GM12892 (cell line): ENCODE measurements around the gene PCNX1.

Experiments
- POLR2A ChIP-seq: IDR thresholded peaks from 2 replicates; pipeline ENCODE4 v1.6.1; 2011; ENCODE audit warnings: low read depth, low read length, control low read depth
- POLR2AphosphoS5 ChIP-seq: IDR thresholded peaks from 2 replicates; pipeline ENCODE4 v1.6.1; 2011; ENCODE audit warnings: low read depth, low read length, control low read depth
- TAF1 ChIP-seq: IDR thresholded peaks from 2 replicates; pipeline ENCODE4 v1.6.1; 2011; ENCODE audit warnings: low read depth, mild to moderate bottlenecking, control low read depth, low read length, borderline replicate concordance

- TF ChIP-seq POLR2AphosphoS5 (no peak), POLR2A (no peak), TAF1 (no peak)
Observed at GRCh38 chr14:71105177-71105576, 197.9 kb downstream of the PCNX1 start.
